DMS 273 treated with DMSO at 0.1 percent for 48 hours (cell line): ENCODE measurements around the gene TMEM184A.

Source experiments
- DNase-seq: peaks from one replicate; lab custom pipeline; 2025; lab: John Stamatoyannopoulos, UW

Gene TMEM184A

DNA sequence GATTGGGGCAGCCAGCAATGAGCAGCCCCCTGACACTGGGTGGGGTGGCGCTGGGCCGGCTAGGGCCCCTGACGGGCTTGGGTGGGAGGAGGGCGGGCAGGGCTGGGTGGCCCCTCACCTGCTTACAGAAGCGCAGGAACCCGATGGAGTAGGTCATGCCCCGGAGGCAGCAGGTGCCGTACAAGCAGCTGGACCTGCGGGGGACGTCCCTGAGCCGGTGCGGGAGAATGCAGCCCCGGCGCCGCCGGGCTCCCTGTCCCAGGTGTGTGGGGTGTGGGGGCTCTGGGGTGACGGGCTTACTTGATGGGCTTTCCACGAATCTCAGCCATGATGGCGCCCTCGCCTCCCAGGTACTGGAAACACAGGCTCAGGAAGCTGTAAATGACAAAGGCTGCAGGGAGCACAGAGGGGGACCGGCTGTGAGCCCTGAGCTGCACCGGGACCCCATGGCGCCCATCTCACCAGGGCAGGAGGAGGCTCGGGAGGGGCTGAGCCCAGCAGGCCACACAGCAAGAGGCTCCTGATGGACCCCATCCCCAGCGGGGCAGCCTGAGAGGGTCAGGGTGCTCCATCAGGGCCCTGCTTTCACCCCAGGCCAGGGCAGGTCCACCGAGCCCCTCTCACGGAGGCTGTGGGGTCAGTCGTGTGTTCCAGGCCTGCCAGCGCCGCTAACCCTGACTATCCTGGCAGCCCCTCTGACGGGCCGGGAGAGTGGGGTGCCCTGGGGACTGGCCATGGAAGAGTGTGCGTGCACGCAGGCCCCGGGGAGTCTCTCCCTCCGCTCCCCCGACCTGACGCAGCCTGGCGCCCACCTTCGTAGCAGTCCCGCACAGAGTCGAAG is 5.8 kb downstream of the TMEM184A start:
- DNase-seq: no peak

DNA sequence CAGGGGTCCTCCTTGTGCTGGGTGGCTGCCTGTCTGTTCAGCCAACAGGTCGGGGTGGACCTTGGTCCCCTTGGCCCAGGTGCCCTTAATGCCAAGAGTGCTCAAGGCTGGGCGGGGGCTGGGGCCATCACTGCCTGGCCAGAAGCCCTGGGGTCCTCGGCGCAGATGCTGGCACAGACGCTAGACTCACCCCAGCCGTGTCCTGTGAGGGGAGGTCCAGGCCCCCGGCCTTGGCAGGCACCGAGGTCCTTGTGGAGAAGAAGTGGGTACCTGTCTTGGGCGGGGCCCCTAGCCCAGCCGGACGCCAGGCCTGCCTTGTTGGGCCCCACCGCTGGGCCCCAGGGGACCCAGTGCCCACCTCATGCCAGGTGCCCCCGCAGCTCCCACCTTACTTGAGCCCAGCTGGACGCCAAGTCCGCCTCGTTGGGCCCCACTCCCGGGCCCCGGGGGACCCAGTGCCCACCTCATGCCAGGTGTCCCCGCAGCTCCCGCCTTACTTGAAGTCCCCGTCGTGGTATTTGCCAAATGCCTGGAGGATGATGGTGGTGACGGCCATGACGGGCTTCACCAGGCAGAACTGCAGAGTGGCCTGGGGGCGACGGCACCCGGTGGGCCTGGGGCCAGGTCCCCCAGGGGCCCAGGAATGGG is 6.5 kb downstream of the TMEM184A start:
- DNase-seq: no peak

DNA sequence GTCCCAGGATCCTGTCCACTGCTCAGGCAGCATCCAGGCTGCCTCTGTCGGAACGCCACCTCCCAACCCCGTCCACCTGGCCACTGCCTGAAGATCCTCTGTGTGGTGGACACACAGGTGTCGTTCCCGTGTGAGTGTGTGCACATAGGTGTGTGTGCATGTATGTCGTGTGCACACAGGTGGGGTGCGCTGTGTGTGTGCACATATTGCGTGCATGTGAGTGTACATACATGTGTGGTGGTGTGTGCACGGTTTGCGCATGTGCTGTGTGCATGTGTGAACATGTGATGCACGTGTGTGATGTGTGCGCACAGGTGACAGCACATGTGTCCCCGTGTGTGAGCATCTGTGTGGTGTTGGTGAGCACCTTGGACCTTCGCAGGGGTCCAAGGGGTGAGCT is 7.1 kb downstream of the TMEM184A start:
- no peak for DNase-seq

DNA sequence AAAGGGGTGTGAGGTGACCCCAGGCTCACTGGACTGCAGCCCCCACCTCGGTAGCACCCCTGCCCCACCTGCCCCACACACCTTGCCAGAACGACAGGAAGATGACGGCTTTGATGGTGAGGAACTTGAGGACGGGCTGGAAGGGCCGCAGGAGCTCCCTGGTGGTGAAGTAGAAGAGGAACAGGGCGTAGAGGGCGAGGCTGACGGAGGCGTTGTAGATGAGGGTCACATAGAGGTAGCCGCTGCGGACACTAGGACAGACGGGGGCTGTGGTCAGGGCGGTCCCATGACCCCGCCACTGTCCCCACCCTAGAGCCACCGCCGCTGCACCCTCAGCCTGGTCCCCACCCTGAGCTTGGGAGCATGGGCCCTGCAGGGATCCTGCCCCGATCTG is 7.6 kb downstream of the TMEM184A start:
- no peak for DNase-seq

DNA sequence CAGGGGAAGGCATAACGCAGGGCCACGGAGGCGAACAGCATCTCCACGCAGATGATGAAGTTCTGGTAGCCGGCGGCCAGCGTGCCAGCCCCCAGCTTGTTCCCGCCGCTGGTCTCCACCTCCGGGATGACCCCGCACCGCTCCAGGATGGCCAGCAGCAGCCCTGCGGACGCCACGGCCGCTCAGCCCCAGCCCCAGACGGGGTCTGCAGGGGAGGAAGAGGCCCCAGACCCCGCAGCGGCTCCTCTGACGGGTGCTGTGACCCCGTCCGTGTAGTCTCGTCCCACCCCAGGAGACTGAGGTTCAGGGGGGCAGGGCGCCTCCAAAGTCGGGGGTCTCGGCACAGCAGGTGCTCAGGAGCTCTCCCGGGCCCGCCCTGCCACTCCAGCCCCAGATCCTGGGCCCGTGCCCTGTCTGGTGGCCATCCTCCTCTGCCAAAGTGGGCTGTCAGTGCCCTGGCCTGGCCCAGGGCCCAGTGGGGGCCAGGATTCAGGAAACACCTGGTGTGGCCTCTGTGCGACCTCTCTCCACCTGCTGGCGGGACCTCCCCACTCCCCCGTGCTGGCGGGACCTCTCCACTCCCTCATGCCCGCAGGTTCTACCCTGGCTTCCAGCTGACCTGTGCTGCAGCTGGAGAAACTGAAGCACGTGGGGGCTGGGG is 8.1 kb downstream of the TMEM184A start:
- DNase-seq: no peak

DNA sequence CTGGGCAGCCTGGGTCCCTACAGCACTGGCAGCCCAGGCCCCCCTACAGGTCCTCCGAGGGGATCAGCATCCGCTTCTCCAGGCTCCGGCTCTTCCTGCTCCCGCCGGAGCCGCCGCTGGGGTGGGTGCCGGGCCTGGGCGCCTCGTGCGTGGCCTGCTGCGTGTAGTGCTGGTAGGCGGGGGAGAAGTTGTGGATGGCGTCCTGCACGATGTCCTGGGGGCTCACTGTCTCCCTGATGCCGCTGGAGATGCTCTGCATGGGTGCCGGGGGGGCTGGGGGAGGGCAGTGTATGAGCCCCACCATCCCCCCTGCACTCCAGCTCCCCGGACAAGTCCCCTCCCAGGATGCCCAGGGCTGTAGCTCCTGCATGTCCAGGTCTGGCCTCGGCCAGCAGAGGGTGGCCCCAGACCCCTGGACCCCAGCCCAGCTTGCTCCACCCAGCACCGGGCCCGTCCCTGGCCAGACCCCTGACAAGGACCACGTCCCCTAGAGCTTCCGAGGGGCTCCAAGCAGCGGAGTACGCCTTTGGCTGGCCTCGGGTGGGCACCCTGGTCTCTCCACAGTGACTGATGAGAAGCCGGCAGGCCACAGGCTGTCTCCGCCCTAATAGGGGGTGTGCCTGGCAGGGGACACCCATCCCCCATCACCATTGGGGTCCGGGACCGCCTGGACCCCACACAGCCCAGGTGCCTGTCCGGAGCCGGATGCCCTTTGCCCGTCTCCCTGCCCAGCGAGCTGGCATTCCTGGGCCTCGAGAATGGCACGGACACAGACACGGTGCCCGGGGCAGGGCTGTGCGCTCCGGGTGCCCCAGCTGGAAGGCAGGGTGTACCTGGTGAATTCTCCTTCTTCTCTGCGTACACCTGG is 8.9 kb downstream of the TMEM184A start:
- DNase-seq: no peak

DNA sequence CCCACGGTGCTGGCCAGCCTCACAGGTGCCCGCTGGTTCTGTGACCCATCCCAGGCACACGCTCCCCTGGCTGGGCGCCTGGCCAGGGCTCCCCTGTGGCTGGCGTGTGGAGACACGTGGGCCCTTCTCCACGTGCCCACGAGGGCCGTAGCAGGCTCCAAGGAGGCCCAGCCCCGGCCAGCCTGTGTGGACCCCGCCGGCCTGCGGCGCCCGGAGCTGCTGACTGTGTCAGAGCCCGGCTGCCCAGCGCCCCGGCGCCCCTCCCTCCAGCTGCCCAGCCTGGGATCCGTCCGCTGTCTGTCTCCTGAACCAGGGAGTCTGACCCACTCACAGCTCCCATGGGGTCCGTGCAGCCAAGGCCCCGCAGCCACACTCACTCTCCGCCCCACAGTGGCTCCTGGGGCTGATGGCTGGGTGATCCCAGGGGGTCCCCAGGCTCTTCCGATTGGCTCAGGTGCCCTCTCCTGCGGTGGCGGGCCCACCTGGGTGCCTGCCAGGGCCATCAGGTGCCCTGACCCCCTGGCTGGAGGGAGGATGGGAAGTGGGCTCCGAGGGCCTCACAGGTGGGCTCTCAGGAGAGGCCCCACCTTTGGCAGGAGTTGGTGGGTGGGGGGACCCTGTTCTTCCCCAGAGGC is 9.6 kb downstream of the TMEM184A start:
- no peak for DNase-seq

DNA sequence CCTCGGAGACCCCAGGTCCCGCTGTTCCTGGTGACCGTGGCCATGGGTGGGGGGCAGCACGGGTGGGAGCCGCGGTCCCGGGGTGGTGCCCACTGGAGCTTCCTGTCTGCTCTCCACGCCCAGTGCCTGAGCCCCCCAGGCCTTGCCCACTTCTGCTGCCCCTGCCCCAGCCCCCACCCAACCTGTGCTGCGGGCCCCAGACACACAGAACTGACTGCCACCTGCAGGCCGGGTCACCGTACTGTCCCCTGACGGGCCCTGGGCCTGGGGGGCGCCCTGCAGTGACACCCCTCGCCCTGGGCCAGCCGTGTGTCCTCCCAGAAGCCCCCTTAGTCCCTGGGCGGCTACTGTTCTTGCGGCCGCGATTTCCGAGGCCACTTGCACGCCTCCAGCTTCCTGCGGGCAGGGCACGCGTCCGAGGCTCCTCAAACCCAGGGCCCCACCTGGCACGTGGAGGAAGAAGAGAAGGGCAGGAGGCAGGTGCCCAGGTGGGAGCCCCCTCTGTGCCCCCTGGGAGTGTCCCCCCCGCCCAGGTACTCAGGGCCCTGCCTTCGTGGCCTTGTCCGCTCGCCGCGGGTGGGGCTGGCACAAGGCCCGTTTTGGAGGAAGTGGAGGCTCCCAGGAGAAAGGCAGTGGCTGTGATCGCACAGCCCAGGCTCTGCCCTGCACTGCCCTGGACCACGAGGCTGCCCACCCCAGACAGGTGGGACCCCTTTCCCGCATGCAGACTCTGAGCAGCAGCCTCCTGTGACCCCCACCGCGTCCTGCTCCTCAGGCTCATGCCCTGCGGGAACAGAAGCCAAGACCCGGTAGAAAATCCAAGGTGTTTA is 10.4 kb downstream of the TMEM184A start:
- DNase-seq: no peak

DNA sequence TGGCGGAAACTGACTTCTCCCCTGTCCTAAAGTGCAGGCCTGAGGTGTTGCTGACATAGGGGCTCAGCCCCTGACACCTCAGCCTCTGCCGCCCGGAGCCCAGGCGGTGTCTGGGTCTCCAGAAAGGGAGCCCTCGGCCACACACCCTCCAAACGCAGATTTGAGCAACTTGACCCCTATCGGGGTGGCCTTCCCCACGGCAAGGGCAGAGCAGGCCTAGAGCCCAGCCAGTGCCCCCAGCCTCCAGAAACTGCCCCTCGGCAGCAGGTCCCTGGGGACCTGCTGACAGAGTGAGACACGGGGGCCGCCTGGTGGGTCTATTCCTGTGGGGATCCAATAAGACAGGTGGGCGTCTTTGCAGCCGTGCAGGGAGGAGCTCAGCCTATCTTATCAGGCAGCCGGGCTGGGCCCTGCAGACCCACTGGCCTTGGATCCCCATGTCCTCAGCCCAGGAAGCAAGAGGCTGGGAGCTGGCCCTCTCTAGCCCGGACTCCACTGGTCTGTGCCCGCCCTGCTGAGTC is 11.0 kb downstream of the TMEM184A start:
- no peak for DNase-seq

DNA sequence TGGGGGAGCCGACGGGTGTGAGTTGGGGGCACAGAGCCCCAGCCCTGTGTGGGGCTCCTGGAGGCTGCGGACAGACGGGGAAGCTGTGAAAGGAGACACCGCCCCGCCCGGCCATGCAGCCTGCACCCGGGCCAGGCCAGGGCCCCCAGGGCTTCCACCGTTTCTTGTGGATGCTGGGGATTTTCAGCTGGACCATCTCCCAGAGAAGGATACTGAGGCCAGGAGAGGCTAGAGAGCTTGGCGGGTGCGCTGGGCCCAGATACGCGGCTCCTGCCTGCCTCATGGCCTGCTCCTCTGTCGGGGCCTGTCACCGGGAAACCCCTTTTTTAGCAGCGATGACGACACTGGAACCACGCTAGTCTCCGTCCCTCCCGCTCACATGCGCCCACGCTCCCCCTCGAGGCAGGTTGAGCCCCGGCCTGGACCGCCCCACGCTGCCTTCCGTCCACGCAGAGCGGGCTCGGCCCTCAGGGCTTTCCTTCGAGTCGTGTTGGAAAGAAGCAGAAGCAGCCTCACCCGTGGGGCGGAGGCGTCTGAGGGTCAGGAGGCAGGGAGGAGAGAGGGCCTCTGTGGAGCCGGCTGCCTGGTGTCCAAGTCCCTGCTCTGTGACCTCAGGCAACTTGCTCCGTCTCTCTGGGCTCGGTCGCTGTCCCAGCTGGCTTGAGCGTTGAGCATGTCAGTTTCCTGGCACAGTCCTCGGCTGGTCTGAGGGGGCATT is 11.7 kb downstream of the TMEM184A start:
- no peak for DNase-seq

DNA sequence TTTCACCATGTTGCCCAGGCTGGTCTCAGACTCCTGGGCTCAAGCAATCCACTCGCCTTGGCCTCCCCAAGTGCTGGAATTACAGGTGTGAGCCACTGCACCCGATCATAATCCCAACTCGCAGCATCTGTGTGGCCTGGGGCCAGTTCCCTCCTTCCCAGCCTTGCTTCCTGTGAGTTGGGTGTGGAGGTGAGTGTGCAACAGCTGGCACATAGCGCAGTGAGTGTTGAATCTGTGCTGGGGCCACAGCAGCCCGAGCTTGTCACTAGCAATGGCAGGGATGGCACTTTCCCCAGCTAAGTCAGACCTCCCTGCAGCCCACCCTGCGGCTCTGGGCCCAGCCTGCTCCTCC is 12.2 kb downstream of the TMEM184A start:
- no peak for DNase-seq

DNA sequence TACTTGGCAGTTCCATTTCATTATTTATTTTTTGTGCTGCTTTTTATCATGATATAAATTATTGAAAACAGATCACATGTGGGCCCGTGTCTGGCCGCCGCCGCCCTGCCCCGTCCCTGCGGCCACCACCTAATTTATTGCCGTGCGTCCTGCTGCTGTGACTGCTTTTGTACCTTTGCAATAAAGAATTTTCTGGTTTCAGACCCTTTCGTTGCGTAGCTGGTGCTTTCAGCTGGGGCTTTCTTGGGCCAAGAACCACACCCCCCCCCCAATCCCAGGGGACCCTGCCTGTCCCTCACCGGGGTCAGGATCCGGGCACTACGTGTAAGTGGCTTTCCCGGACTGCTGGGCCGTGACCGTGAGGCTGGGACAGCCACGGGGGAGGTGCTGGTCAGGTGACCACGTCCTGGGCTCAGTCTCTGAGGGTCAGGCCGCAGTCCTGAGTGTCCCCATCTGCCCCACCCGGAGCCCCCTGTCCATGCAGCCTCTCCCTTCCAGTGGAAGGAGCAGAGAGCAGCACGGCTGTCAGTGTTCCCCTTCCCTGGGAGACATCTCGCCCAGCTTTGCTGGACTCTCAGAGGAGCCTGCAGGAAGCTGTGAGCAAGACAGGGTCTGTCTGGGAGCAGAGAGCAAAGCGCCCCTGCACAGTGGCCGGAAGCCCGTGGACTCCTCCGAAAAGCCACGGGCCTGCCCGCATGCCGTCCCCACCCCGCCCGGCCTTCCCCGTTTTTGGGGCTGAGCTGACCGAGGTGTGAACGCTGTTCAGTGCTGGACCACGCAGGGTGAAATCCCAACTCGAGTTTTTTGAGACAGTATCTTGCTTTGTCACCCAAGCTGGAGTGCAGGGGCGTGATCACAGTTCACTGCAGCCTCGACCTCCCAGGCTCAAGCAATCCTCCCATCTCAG is 12.9 kb downstream of the TMEM184A start:
- no peak for DNase-seq

DNA sequence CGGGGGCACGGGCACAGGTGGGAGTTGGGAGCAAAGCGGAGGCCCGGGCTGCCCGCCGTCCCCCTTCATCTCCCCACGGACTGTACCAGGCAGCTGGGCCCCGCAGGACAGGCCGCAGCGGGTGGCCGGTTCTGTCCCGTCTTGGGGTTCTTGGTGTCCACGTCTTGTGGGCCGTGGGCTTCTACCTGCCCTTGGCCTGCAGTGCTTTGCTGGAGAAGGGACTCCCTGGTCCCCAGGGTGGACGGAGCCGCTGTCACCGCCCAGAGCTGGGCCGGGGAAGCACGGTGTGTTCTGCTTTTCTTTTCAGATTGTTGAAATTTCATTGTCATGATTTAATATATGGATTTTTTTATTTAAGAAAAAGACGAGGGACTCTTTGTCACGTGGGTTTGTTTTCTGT is 13.7 kb downstream of the TMEM184A start:
- no peak for DNase-seq

DNA sequence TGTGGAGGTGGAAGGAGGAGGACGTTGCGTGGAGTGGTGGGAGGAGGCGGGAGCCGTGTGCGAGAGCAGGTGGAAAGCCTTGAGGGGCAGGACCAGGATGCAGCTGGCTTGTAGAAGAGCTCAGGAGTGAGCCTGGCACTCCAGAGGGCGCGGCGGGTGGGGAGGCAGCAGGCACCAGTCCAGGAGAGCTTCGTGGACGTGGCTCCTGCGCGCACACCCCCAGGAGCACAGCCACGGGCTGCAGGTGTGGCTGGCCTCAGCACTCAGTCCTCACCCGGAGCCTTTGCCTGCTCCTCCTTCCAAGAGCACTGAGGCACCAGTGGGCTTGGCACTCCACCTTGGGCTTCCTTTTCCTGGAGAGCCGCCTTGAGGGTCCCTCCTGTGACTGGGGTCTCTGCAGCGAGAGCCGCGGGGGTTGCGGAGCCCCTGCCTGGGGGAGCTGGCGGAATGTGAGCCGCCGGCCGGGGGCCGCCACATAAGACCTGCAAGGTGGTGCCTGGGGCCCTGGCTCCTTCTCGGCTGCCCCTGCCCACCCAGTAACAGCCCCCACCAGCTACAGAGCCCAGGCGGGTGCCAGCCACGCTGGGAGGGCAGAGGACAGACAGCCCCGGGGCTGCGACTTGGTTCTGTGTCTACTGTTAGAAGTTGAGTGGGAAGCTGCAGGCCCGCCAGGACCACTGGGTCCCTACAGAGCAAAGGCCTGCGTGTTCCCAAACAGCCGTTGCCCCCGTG is 14.4 kb downstream of the TMEM184A start:
- DNase-seq: no peak

DNA sequence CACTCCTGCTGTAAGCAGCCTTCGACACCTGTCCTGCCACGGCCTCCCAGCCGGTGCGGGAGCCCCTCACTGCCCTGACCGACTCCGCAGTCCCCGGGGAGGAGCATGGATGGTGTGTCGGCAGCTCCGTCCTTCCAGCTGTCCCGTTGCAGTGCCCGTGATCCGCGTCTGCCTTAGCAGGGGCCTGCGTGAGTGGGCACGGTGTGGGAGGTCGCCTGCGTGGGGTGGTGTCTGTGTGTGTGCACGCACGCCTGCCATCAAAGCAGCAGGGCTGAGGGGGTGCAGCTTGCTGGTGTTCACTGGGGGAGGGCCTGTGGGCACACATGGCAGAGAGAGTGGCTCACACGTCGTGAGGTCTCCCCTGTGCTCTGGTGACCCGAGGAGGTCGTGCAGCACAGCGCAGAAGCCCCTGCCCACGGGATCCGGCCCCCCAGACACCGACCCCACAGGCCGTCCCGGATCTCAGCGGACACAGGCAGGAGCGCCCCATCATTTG is 15.2 kb downstream of the TMEM184A start:
- no peak for DNase-seq

DNA sequence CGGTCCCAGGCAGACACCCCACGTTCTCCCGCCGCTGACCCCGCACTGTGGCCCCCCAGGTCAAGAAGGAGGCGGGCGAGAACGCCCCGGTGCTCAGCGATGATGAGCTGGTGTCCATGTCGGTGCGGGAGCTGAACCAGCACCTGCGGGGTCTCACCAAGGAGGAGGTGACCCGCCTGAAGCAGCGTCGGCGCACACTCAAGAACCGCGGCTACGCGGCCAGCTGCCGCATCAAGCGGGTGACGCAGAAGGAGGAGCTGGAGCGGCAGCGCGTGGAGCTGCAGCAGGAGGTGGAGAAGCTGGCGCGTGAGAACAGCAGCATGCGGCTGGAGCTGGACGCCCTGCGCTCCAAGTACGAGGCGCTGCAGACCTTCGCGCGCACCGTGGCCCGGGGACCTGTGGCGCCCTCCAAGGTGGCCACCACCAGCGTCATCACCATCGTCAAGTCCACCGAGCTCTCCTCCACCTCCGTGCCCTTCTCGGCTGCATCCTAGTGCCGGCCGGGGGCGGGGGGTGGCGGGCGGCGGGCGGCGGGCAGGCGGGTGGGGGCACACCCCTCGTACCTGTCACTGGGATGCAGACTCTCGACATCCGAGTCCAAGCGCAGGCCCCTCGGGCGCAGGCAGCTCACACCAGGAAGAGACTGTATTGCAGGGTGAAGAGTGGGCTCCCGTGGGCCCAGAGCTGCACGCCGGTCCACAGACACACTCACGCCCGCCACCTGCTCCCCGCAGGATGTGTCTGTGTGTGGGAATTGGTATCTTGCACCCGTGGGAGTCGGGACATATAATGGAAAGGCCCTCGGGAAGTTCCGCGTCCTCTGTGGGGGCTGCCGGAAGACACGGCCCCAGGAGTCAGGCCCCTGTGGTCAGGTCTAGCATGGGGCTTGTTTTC is 15.9 kb downstream of the TMEM184A start:
- DNase-seq: no peak
